OCI-LY1 (cell line): Measurements from ENCODE around the gene CDH20.

Experiments used
- H2AFZ ChIP-seq: fragments of 200-600 bp; sonication (generic), shearing (Covaris generic); 2 replicates; pipeline ENCODE4 v1.6.0; 2014; ENCODE audit warnings: antibody characterized with exemption, mild to moderate bottlenecking, low read length
- H3F3A ChIP-seq: fragments of 200-600 bp; sonication (generic), shearing (Covaris generic); 2 replicates; pipeline ENCODE4 v1.6.0; 2014; ENCODE audit warnings: mild to moderate bottlenecking, antibody characterized with exemption, low read length, moderate library complexity; ENCODE audit not compliant: insufficient read depth
- H3K27ac ChIP-seq: fragments of 200-600 bp; sonication (generic); 2 replicates; pipeline ENCODE4 v1.5.1; 2014; ENCODE audit warnings: low read length, mixed run types, mild to moderate bottlenecking, low read depth; ENCODE audit not compliant: poor library complexity, severe bottlenecking
- H3K27me3 ChIP-seq: fragments of 200-600 bp; sonication (generic); 2 replicates; pipeline ENCODE4 v1.6.0; 2014; ENCODE audit warnings: antibody characterized with exemption, mild to moderate bottlenecking, low read length, moderate library complexity; ENCODE audit not compliant: insufficient read depth
- H3K36me3 ChIP-seq: fragments of 200-600 bp; sonication (generic); 2 replicates; pipeline ENCODE4 v1.6.1; 2014; ENCODE audit warnings: mild to moderate bottlenecking, antibody characterized with exemption, low read length, moderate library complexity, mixed read lengths; ENCODE audit not compliant: insufficient read depth
- H3K4me1 ChIP-seq: fragments of 200-600 bp; sonication (generic); 2 replicates; pipeline ENCODE4 v1.5.1; 2014; ENCODE audit warnings: mild to moderate bottlenecking, low read length, moderate library complexity; ENCODE audit not compliant: insufficient read depth, severe bottlenecking
- H3K4me2 ChIP-seq: fragments of 200-600 bp; sonication (generic), shearing (Covaris generic); 2 replicates; pipeline ENCODE4 v1.6.1; 2014; ENCODE audit warnings: low read length
- H3K4me3 ChIP-seq: fragments of 200-600 bp; sonication (generic); 2 replicates; pipeline ENCODE4 v1.5.1; 2014; ENCODE audit warnings: low read length, low read depth, mild to moderate bottlenecking, mixed read lengths; ENCODE audit not compliant: poor library complexity, severe bottlenecking
- H3K79me2 ChIP-seq: fragments of 200-600 bp; shearing (Covaris generic); 2 replicates; pipeline ENCODE4 v1.6.1; 2016; ENCODE audit warnings: mixed run types, low read length, mixed read lengths; ENCODE audit not compliant: insufficient read depth
- H3K9ac ChIP-seq: fragments of 200-600 bp; sonication (generic), shearing (Covaris generic); 2 replicates; pipeline ENCODE4 v1.6.1; 2014; ENCODE audit warnings: mild to moderate bottlenecking, low read length, mixed read lengths
- H3K9me2 ChIP-seq: fragments of 200-600 bp; sonication (generic), shearing (Covaris generic); 2 replicates; pipeline ENCODE4 v1.6.1; 2014; ENCODE audit warnings: low read depth, mild to moderate bottlenecking, low read length, mixed read lengths
- H3K9me3 ChIP-seq: fragments of 200-600 bp; shearing (Covaris generic); 2 replicates; pipeline ENCODE4 v1.6.1; 2014; ENCODE audit warnings: low read length, mixed read lengths
- H4K20me1 ChIP-seq: fragments of 200-600 bp; sonication (generic), shearing (Covaris generic); 2 replicates; pipeline ENCODE4 v1.6.0; 2016; ENCODE audit warnings: mild to moderate bottlenecking, low read length; ENCODE audit not compliant: insufficient read depth
- CTCF ChIP-seq: fragments of 200-600 bp; sonication (generic), shearing (Covaris generic); IDR thresholded peaks from 2 replicates; pipeline ENCODE4 v1.5.1; 2017; ENCODE audit warnings: mild to moderate bottlenecking, antibody characterized with exemption, low read length, moderate library complexity, mixed read lengths
- EZH2 ChIP-seq: fragments of 200-600 bp; sonication (generic), shearing (Covaris generic); IDR thresholded peaks from 2 replicates; pipeline ENCODE4 v1.8.0; 2017; ENCODE audit warnings: borderline replicate concordance, mixed run types, mild to moderate bottlenecking, antibody characterized with exemption, low read length, moderate library complexity, mixed read lengths

CDH20 gene

DNA sequence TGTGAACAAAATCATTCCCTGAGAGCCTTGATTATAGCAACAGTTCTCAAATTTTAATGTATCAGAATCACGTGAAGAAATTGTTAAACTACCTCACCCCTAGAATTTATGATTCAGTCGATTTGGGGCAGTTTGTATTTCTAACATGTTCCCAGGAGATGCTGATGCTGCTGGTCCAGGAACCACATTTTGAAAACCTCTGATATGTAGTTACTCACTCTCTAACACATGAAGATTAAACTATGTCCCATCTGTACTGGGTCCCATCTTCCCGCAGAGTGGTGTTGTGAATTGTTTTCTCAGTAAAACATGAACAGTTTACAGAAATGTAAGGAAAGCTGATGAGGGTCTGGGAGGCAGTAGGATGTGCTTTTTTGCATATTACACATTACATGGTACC is 223.1 kb downstream of the CDH20 start:
- Histone ChIP-seq H3K4me3 (no peak overlapping the region), H3K79me2 (no peaks in the 10 kb centered on the region), H3K36me3 (no peaks in the 10 kb centered on the region), H3K4me1 (no peaks in the 10 kb centered on the region), H3K27ac (no peak overlapping the region), H3K9me2 (no peaks in the 10 kb centered on the region), H2AFZ (no peak overlapping the region), H3K4me2 (no peak overlapping the region), H4K20me1 (no peaks in the 10 kb centered on the region), H3F3A (no peaks in the 10 kb centered on the region), H3K9ac (no peak overlapping the region), H3K27me3 (no peaks in the 10 kb centered on the region), H3K9me3 (no peaks in the 10 kb centered on the region)
- TF ChIP-seq CTCF (no peak), EZH2 (no peak)

DNA sequence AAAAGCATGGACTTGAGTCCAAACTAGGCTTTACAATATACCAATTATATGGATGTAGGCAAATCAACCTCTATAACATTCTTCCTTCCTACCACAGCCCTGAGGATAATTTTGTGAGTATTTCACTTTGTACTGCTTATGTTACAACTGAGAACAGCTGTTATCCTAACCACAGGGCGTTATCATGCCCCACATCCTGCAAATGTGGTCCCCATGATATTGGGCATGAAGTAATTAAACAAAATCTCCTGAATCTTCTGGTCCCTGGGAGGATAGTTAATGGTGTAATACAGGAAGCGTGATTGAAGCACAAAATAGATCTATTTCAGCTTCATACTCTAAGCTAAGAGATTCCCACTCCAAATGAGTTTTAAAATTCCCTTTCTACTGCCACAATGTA is 223.6 kb downstream of the CDH20 start:
- no peaks in the 10 kb centered on the region for H3K9me3 ChIP-seq
- H3K4me3 ChIP-seq: no peak overlapping the region
- no peaks in the 10 kb centered on the region for H4K20me1 ChIP-seq
- TF ChIP-seq EZH2 (no peak), CTCF (no peak)
- no peaks in the 10 kb centered on the region for H3K36me3 ChIP-seq
- no peak overlapping the region for H3K9ac ChIP-seq
- H3K27ac ChIP-seq: no peak overlapping the region
- no peaks in the 10 kb centered on the region for H3K4me1 ChIP-seq
- no peaks in the 10 kb centered on the region for H3F3A ChIP-seq
- H3K4me2 ChIP-seq: no peak overlapping the region
- H3K79me2 ChIP-seq: no peaks in the 10 kb centered on the region
- H3K27me3 ChIP-seq: no peaks in the 10 kb centered on the region
- H3K9me2 ChIP-seq: no peaks in the 10 kb centered on the region
- H2AFZ ChIP-seq: no peak overlapping the region

DNA sequence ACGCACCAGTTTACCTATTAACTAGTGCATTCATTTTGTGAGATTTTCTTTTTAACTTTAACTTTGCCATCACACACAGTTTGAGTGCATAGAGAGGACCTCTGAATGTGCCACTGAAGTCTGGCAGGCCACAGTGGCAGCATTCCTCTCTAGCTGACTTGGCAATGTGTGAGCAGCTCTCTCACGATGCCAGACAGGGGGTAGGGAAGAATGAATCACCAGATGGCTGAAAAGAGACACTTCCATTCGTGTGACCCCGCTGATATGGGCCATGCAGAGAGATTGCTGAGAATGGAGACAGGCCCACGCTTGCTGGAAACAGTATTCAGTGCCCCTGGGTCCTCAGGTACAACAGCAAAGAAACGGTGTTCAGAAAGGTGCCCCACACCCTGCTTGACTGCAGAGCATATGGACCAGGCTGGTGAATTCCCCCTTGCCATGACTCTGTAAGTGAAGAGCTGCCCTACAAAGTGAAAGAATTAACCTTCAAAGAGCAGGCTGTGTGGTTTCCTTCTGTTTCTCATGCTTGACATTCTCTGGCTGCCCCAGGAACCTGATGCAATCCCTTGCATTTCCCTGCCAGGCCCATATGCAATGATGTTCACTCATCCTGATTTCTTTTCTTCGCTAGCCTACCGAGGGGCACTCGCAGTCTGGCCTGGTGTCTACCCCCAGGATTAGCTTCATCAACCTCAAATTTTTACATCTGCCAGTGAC is 236.1 kb downstream of the CDH20 start:
- H3K9me2 ChIP-seq: no peaks in the 10 kb centered on the region
- H3K4me2 ChIP-seq: no peak overlapping the region
- no peak for TF ChIP-seq EZH2
- H3K27me3 ChIP-seq: no peaks in the 10 kb centered on the region
- H3K4me3 ChIP-seq: no peak overlapping the region
- H4K20me1 ChIP-seq: no peaks in the 10 kb centered on the region
- no peak overlapping the region for H2AFZ ChIP-seq
- no peak overlapping the region for H3K9ac ChIP-seq
- H3K9me3 ChIP-seq: no peaks in the 10 kb centered on the region
- no peaks in the 10 kb centered on the region for H3K36me3 ChIP-seq
- H3K4me1 ChIP-seq: no peaks in the 10 kb centered on the region
- no peaks in the 10 kb centered on the region for H3F3A ChIP-seq
- H3K27ac ChIP-seq: no peak overlapping the region
- H3K79me2 ChIP-seq: no peaks in the 10 kb centered on the region

DNA sequence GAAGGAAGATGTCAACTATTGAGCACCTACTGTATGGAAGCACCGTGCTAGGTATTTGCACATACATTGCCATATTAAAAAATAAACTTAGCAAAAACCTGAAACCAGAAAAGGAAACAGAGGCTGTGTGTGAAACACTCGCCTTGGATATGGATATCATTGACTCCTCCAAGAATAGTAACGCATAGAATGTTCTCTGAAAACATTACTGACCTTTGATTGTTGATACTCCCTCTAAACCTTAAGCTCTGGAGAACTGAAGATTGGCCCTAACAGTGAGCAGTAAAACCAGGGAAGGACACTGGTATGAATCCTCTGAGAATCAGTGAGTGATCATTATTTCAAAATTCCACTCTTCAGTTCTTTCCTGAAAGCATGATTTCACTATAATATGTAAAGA is 236.8 kb downstream of the CDH20 start:
- H4K20me1 ChIP-seq: no peaks in the 10 kb centered on the region
- no peaks in the 10 kb centered on the region for H3K79me2 ChIP-seq
- H3K9ac ChIP-seq: no peak overlapping the region
- TF ChIP-seq EZH2: no peak
- TF ChIP-seq CTCF: no peak
- no peak overlapping the region for H3K4me2 ChIP-seq
- H3F3A ChIP-seq: no peaks in the 10 kb centered on the region
- H3K4me3 ChIP-seq: no peak overlapping the region
- no peak overlapping the region for H3K27ac ChIP-seq
- H3K9me3 ChIP-seq: no peaks in the 10 kb centered on the region
- H3K9me2 ChIP-seq: no peaks in the 10 kb centered on the region
- no peaks in the 10 kb centered on the region for H3K36me3 ChIP-seq
- H3K27me3 ChIP-seq: no peaks in the 10 kb centered on the region
- no peak overlapping the region for H2AFZ ChIP-seq
- no peaks in the 10 kb centered on the region for H3K4me1 ChIP-seq
